ENCODE measurements around the gene BANK1.

The BANK1 gene

GRCh38 chr4:101825953-101826352 lies 35.4 kb downstream of the BANK1 start (continued):
- TF ChIP-seq PPARA (CRISPR knock-in tag; IDR thresholded peaks at IDR 0.05; ENCODE audit: borderline replicate concordance): no peak

DNA sequence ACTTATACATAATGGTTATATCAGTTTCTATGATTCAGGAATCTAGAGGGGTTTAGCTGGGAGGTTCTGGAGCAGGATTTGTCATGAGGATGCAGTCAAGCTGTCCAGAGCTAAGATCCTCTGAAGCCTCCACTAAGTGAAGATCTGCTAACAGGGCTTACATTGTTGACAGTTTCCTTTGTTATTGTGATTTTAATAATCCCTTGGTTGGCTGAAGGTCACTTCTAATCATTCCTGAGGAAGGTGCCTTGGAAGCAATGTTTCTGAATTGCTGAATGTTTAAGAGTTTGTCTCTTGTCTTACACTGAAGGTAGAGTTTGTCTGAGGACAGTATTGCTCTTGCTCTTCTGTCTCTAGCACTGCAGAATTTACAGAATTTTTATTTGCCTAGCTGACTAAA lies 41.3 kb downstream of the BANK1 start:
- TF ChIP-seq POU6F1 (CRISPR knock-in tag; IDR thresholded peaks at IDR 0.05; ENCODE audit: borderline replicate concordance, low read depth) (no peak), TCF4 (CRISPR knock-in tag; IDR thresholded peaks at IDR 0.05; ENCODE audit: borderline replicate concordance) (no peak), PATZ1 (CRISPR knock-in tag; IDR thresholded peaks at IDR 0.05; ENCODE audit: borderline replicate concordance) (no peak), ZNF8 (CRISPR knock-in tag; IDR thresholded peaks at IDR 0.05) (no peak), CSRNP3 (CRISPR knock-in tag; IDR thresholded peaks at IDR 0.05) (no peak), ARNTL (CRISPR knock-in tag; IDR thresholded peaks at IDR 0.05; ENCODE audit: borderline replicate concordance, low read depth) (no peak), GLIS3 (CRISPR knock-in tag; IDR thresholded peaks at IDR 0.05) (no peak), OSR1 (CRISPR knock-in tag; IDR thresholded peaks at IDR 0.05) (no peak), ISL1 (CRISPR knock-in tag; IDR thresholded peaks at IDR 0.05) (no peak), PPARA (CRISPR knock-in tag; IDR thresholded peaks at IDR 0.05; ENCODE audit: borderline replicate concordance) (no peak), TOX (CRISPR knock-in tag; IDR thresholded peaks at IDR 0.05; ENCODE audit: borderline replicate concordance) (no peak)
- TF ChIP-seq, protein P1, sequence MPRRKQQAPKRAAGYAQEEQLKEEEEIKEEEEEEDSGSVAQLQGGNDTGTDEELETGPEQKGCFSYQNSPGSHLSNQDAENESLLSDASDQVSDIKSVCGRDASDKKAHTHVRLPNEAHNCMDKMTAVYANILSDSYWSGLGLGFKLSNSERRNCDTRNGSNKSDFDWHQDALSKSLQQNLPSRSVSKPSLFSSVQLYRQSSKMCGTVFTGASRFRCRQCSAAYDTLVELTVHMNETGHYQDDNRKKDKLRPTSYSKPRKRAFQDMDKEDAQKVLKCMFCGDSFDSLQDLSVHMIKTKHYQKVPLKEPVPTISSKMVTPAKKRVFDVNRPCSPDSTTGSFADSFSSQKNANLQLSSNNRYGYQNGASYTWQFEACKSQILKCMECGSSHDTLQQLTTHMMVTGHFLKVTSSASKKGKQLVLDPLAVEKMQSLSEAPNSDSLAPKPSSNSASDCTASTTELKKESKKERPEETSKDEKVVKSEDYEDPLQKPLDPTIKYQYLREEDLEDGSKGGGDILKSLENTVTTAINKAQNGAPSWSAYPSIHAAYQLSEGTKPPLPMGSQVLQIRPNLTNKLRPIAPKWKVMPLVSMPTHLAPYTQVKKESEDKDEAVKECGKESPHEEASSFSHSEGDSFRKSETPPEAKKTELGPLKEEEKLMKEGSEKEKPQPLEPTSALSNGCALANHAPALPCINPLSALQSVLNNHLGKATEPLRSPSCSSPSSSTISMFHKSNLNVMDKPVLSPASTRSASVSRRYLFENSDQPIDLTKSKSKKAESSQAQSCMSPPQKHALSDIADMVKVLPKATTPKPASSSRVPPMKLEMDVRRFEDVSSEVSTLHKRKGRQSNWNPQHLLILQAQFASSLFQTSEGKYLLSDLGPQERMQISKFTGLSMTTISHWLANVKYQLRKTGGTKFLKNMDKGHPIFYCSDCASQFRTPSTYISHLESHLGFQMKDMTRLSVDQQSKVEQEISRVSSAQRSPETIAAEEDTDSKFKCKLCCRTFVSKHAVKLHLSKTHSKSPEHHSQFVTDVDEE (CRISPR knock-in tag; IDR thresholded peaks at IDR 0.05): no peak

DNA sequence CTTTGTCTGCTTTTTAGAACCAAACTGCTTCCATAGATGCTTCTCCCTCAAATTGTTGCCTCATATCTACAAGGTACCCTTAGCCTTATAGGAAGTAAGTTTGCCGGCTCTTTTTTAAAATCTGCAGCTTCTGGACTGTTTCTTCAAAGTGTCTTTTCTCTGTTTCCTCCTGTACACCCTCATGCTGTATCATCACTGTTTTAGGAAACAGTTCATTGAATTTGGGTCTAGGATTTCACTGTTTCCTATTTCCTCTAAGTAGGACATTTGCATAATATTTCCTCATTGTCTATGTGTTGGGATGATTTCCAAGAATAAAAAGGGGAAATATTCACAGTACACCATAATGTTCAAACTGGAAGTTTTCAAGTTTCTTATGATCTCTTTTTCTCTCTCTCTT lies 43.0 kb downstream of the BANK1 start:
- no peak for ATAC-seq
- TF ChIP-seq POU6F1 (CRISPR knock-in tag; IDR thresholded peaks at IDR 0.05; ENCODE audit: borderline replicate concordance, low read depth) (no peak), TCF4 (CRISPR knock-in tag; IDR thresholded peaks at IDR 0.05; ENCODE audit: borderline replicate concordance) (no peak), PATZ1 (CRISPR knock-in tag; IDR thresholded peaks at IDR 0.05; ENCODE audit: borderline replicate concordance) (no peak), RARB (CRISPR knock-in tag; IDR thresholded peaks at IDR 0.05) (no peak), ISL1 (CRISPR knock-in tag; IDR thresholded peaks at IDR 0.05) (no peak), ZNF8 (CRISPR knock-in tag; IDR thresholded peaks at IDR 0.05) (no peak), ZNF565 (CRISPR knock-in tag; conservative IDR thresholded peaks at IDR 0.05; ENCODE audit: low read depth) (no peak), GLIS3 (CRISPR knock-in tag; IDR thresholded peaks at IDR 0.05) (no peak), BACH2 (CRISPR knock-in tag; IDR thresholded peaks at IDR 0.05; ENCODE audit: borderline replicate concordance) (no peak), TOX (CRISPR knock-in tag; IDR thresholded peaks at IDR 0.05; ENCODE audit: borderline replicate concordance) (no peak), CSDC2 (CRISPR knock-in tag; IDR thresholded peaks at IDR 0.05) (no peak), ZC3H10 (CRISPR knock-in tag; IDR thresholded peaks at IDR 0.05) (no peak), PPARA (CRISPR knock-in tag; IDR thresholded peaks at IDR 0.05; ENCODE audit: borderline replicate concordance) (no peak), ZNF70 (CRISPR knock-in tag; IDR thresholded peaks at IDR 0.05) (no peak), SNAI2 (CRISPR knock-in tag; IDR thresholded peaks at IDR 0.05) (no peak), CSRNP3 (CRISPR knock-in tag; IDR thresholded peaks at IDR 0.05) (no peak)
- TF ChIP-seq, protein P1 (CRISPR knock-in tag; IDR thresholded peaks at IDR 0.05): no peak

More for the DNA sequence above, 41.3 kb downstream of the BANK1 start:
- no peak for ATAC-seq
